BJ (cell line): ENCODE results near the gene SAMD7. TPM values are rescaled to one million over a fixed set of nuclear protein-coding genes. Genes with fewer than 3 reads are reported as not detected.

Source experiments
- CTCF ChIA-PET: fragments of 350-600 bp; formaldehyde crosslinking; extraction: SDS; loops from one replicate; lab custom pipeline; 2021; ENCODE audit warnings: antibody characterized with exemption, inconsistent platforms; lab: Yijun Ruan, JAX
- POLR2A ChIA-PET: fragments of 300-600 bp; sonication (Branson Sonifier 250); formaldehyde crosslinking; extraction: SDS; loops from one replicate; lab custom pipeline; 2021; ENCODE audit warnings: antibody characterized with exemption; lab: Charles Lee
- DNase-seq: peaks from one replicate; pipeline ENCODE4 v3.0.0-alpha.2; 2011; ENCODE audit warnings: low read depth
- H3K27me3 ChIP-seq: 2 replicates; pipeline ENCODE4 v1.6.0; 2011; ENCODE audit warnings: low read length; ENCODE audit not compliant: control insufficient read depth, insufficient read depth
- H3K36me3 ChIP-seq: 2 replicates; pipeline ENCODE4 v1.5.1; 2011; ENCODE audit warnings: low read length; ENCODE audit not compliant: control insufficient read depth, insufficient read depth
- H3K4me3 ChIP-seq: 2 replicates; pipeline ENCODE4 v1.5.1; 2011; ENCODE audit warnings: low read depth, mild to moderate bottlenecking, control low read depth, low read length
- CTCF ChIP-seq: IDR thresholded peaks from 2 replicates; pipeline ENCODE4 v1.5.1; 2011; ENCODE audit warnings: low read depth, mild to moderate bottlenecking, control low read depth, inconsistent platforms, low read length, moderate library complexity; ENCODE audit not compliant: insufficient read depth
- polyA plus RNA-seq: library from polyadenylated mRNA; depleted of rRNA; stranded (reverse); fragments of >200 nt; gene quantifications from 2 replicates; pipeline ENCODE4 v1.2.3, GENCODE V29; 2011

The SAMD7 gene
- polyA plus RNA-seq, 1 experiment, result not detected

GRCh38 chr3:169879013-169879557, 32.3 kb upstream of the SAMD7 start:
- no peak for DNase-seq
- POLR2A ChIA-PET, result no interaction called here

GRCh38 chr3:169879845-169880575, 31.4 kb upstream of the SAMD7 start:
- CTCF ChIA-PET, result no interaction called here
- Histone ChIP-seq H3K27me3 (no peaks in the 10 kb centered on the region), H3K36me3 (no peaks in the 10 kb centered on the region), H3K4me3 (no peak overlapping the region)
- POLR2A ChIA-PET, result no interaction called here
- TF ChIP-seq CTCF, result no peak
- DNase-seq, result no peak

More at GRCh38 chr3:169879013-169879557, 32.3 kb upstream of the SAMD7 start:
- CTCF ChIA-PET, result no interaction called here
- no peaks in the 10 kb centered on the region for H3K36me3 ChIP-seq
- H3K4me3 ChIP-seq, result no peak overlapping the region
- no peaks in the 10 kb centered on the region for H3K27me3 ChIP-seq
- TF ChIP-seq CTCF, result no peak

GRCh38 chr3:169880576-169881250, 30.7 kb upstream of the SAMD7 start:
- ChIA-PET POLR2A (no interaction called here), CTCF (interaction anchor here (0.6 kb wide), 1 partner anchor 25 kb away, joined by 3 read pairs; no protein-coding TSS in a partner anchor)
- DNase-seq, result no peak
- Histone ChIP-seq H3K27me3 (no peaks in the 10 kb centered on the region), H3K36me3 (no peaks in the 10 kb centered on the region), H3K4me3 (no peak overlapping the region)
- TF ChIP-seq CTCF, result no peak

- no peak for DNase-seq
- Histone ChIP-seq H3K36me3 (no peaks in the 10 kb centered on the region), H3K27me3 (no peaks in the 10 kb centered on the region), H3K4me3 (no peak overlapping the region)
- ChIA-PET POLR2A (no interaction called here), CTCF (no interaction called here)
- no peak for TF ChIP-seq CTCF
Observed at GRCh38 chr3:169886671-169887070, 24.7 kb upstream of the SAMD7 start.

GRCh38 chr3:169891886-169892285, 19.5 kb upstream of the SAMD7 start:
- no peaks in the 10 kb centered on the region for H3K27me3 ChIP-seq
- H3K36me3 ChIP-seq, result no peaks in the 10 kb centered on the region
- TF ChIP-seq CTCF, result no peak
- ChIA-PET CTCF (no interaction called here), POLR2A (no interaction called here)
- H3K4me3 ChIP-seq, result no peak overlapping the region
- DNase-seq, result no peak
